ENCODE results near the gene RBM7.

Gene RBM7

GRCh38 chr11:114400216-114400914 is at the start of gene RBM7, which contains the start of gene C11orf71:
Gene RBM7 (plus strand): TSS chr11:114400666. CDS start chr11:114400672, 6 bp downstream.
Gene C11orf71 (minus strand): TSS chr11:114400511. CDS start chr11:114400331, 180 bp downstream.
- Histone ChIP-seq H3K27ac (peak within 1 kb of the TSS; percentile 92 to 99 (median 99)), H3K4me3 (peak within 1 kb of the TSS; percentile 61 to 94 (median 77))

GRCh38 chr11:114353443-114353842 is 47.0 kb upstream of the RBM7 start:
- Histone ChIP-seq H3K4me3 (no peak overlapping the region), H3K27ac (no peak overlapping the region)

- Histone ChIP-seq H3K4me3 (no peak overlapping the region), H3K27ac (no peak overlapping the region)
Observed at GRCh38 chr11:114354076-114354475, 46.4 kb upstream of the RBM7 start.

GRCh38 chr11:114358716-114359115 is 41.8 kb upstream of the RBM7 start:
- no peak overlapping the region for H3K27ac ChIP-seq
- no peak overlapping the region for H3K4me3 ChIP-seq

GRCh38 chr11:114359342-114359741 is 41.1 kb upstream of the RBM7 start:
- Histone ChIP-seq H3K27ac (no peak overlapping the region), H3K4me3 (no peak overlapping the region)

- no peak overlapping the region for H3K4me3 ChIP-seq
- no peak overlapping the region for H3K27ac ChIP-seq
Observed at GRCh38 chr11:114362326-114362725, 38.1 kb upstream of the RBM7 start.

GRCh38 chr11:114362958-114363357 is 37.5 kb upstream of the RBM7 start:
- H3K27ac ChIP-seq, result no peak overlapping the region
- no peak overlapping the region for H3K4me3 ChIP-seq

- H3K27ac ChIP-seq, result peak overlapping the region in 2 of 21 experiments; percentile 33 to 46
- H3K4me3 ChIP-seq, result no peak overlapping the region
Observed at GRCh38 chr11:114366331-114367243, 33.9 kb upstream of the RBM7 start.

GRCh38 chr11:114367244-114367957 is 33.1 kb upstream of the RBM7 start:
- Histone ChIP-seq H3K27ac (peak overlapping the region in 2 of 21 experiments; percentile 17 to 46), H3K4me3 (no peak overlapping the region)

- no peak overlapping the region for H3K4me3 ChIP-seq
- no peak overlapping the region for H3K27ac ChIP-seq
Observed at GRCh38 chr11:114368918-114369680, 31.4 kb upstream of the RBM7 start.

- H3K27ac ChIP-seq, result no peak overlapping the region
- H3K4me3 ChIP-seq, result no peak overlapping the region
Observed at GRCh38 chr11:114375052-114375451, 25.4 kb upstream of the RBM7 start.

- peak overlapping the region in 6 of 21 experiments; percentile 18 to 62 (median 42) for H3K27ac ChIP-seq
Observed at GRCh38 chr11:114377612-114378267, 22.7 kb upstream of the RBM7 start.

GRCh38 chr11:114379394-114380069 is 20.9 kb upstream of the RBM7 start:
- Histone ChIP-seq H3K27ac (no peak overlapping the region), H3K4me3 (no peak overlapping the region)

More at GRCh38 chr11:114377612-114378267, 22.7 kb upstream of the RBM7 start:
- H3K4me3 ChIP-seq, result no peak overlapping the region

GRCh38 chr11:114382509-114382908 is 18.0 kb upstream of the RBM7 start:
- Histone ChIP-seq H3K4me3 (no peak overlapping the region), H3K27ac (no peak overlapping the region)

- no peak overlapping the region for H3K27ac ChIP-seq
Observed at GRCh38 chr11:114384487-114384886, 16.0 kb upstream of the RBM7 start.

GRCh38 chr11:114386131-114386530 is 14.3 kb upstream of the RBM7 start:
- Histone ChIP-seq H3K4me3 (no peak overlapping the region), H3K27ac (no peak overlapping the region)

More at GRCh38 chr11:114384487-114384886, 16.0 kb upstream of the RBM7 start:
- H3K4me3 ChIP-seq, result no peak overlapping the region

- Histone ChIP-seq H3K4me3 (no peak overlapping the region), H3K27ac (no peak overlapping the region)
Observed at GRCh38 chr11:114386545-114386944, 13.9 kb upstream of the RBM7 start.

Measured in skin epidermis (tissue), 12 donors.